HG03460 (cell line): ENCODE data around the gene MACROD2.
"Not testable (repeated sequence)": the region's sequence is repeated elsewhere in the genome, so short reads cannot be mapped to it uniquely, and the experiment has no call there.

Source experiments
- ATAC-seq: cut with Tn5 transposase; IDR thresholded peaks from one replicate; pipeline ENCODE4 v1.9.1; 2021; ENCODE audit not compliant: unreplicated experiment

MACROD2 gene

DNA sequence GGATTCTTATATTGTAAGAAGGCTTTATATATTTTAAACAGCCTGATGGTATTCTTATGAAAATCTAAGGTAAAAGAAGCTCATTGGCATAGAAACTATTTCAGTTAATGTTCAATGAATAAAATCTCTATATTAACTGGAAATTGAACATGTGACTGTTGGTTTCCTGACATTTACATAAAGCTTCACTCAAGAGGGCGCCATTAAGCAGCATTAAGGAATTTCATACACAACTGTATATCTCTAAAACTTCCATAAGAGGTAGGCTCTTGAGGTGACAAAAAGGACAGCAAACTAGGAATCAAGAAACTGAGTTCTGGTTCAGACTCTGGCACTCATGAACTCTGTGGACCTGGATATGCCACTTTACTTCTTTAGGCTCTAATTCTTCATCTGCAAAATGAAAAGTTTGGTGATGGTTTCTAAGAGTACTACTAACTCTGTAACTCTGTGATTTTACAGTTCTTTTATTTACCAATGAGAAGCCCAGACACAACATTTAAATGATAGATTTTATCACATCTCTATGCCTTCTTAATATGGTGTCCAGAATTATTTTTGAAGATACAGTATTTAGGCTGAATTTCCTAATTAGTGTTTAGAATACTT is 194.6 kb downstream of the MACROD2 start:
- no peak for ATAC-seq

GRCh38 chr20:14191559-14191958 is 196.2 kb downstream of the MACROD2 start:
- ATAC-seq: no peak

- ATAC-seq: no peak
Observed at GRCh38 chr20:14193443-14193842, 198.1 kb downstream of the MACROD2 start.

DNA sequence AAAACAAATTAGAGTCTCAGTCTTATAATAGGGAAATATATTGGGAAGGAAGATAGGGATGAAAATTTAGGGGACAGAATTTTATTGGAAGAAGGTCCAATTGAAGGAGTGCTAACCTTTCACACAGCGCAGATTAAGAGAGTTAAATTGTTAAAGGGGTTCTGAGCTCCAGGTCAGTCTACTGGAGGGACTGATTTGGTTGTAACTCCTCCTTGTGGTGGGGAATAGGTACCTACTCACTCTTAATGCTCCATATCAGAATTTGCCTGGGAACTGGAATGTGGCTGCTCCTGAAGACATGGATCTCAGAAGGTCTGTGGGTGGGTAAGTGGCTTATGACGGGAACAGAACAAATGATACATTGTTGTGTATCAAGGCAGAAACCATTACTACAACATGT is 198.6 kb downstream of the MACROD2 start:
- ATAC-seq: no peak

GRCh38 chr20:14197097-14197496 is 201.8 kb downstream of the MACROD2 start:
- ATAC-seq: no peak

DNA sequence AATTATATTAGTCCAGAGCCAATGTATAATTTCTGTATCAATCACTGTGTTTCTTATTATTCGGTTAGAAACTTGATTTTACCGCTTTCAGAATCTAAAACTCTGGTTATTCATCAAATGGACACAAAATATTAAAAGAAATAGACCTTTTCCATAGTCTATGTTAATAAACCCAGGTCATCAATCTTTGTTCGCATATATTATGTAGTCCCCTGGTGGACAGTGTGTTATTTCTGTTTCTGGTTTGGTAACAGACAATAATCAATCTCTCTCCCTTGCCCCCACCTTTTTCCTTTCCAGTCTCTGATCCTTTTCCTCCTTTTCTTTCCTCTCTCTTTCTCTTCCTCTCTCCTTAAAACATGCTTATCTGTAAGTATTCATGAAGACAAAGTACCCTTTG is 203.1 kb downstream of the MACROD2 start:
- no peak for ATAC-seq

GRCh38 chr20:14199111-14199510 is 203.8 kb downstream of the MACROD2 start:
- no peak for ATAC-seq

DNA sequence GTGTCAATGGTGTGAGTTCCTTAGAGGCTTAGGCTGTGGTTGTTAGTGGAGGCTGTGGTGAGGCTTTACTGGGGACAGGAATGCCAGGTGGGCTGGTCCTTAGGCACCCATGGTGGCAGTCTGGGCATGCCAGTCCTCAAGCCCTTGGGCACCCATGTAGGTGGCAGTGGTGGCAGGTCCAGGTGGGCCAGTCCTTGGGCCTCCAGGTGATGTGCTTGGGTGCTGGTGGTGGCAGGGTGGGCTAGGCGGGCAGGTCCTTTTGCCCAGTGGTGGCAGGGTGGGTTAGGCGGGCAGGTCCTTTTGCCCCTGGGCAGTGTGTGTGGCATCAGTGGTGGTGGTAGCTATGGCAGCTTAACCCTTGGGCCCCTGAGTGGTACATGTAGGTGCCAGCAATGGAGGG is 208.3 kb downstream of the MACROD2 start:
- no peak for ATAC-seq

DNA sequence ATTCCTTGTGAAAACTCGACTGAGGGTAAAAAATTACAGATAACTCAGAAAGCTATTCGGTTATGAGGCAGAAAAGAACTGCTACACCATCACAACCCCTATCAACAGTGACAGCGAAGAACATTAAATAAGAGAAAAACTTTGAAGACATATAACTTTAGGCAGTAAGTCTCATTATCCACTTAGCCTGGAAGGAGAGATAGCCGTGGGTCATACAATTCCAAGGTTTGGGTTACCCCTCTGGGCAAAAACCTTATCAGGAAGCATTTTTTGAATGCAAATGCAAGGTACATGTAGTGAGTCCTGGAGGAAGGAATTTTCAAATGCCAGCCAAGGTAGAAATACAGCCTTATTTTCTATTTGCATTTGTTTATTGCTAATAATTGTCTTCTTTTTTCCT is 212.3 kb downstream of the MACROD2 start:
- no peak for ATAC-seq

- ATAC-seq: no peak
Observed at GRCh38 chr20:14208956-14209355, 213.6 kb downstream of the MACROD2 start.

- ATAC-seq: no peak
Observed at GRCh38 chr20:14210146-14210545, 214.8 kb downstream of the MACROD2 start.

- ATAC-seq: no peak
Observed at GRCh38 chr20:14214046-14214445, 218.7 kb downstream of the MACROD2 start.

DNA sequence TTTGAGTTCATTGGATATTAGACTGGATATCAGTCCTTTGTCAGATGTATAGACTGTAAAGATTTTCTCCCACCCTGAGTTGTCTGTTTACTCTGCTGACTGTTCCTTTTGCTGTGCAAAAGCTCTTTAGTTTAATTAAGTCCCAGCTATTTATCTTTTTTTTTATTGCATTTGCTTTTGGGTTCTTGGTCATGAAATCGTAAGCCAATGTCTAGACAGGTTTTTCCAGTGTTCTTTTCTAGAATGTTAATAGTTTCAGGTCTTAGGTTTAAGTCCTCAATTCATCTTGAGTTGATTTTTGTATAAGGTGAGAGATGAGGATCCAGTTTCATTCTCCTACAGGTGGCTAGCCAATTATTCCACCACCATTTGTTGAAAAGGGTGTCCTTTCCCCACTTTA is 220.6 kb downstream of the MACROD2 start:
- ATAC-seq: not testable (repeated sequence)

DNA sequence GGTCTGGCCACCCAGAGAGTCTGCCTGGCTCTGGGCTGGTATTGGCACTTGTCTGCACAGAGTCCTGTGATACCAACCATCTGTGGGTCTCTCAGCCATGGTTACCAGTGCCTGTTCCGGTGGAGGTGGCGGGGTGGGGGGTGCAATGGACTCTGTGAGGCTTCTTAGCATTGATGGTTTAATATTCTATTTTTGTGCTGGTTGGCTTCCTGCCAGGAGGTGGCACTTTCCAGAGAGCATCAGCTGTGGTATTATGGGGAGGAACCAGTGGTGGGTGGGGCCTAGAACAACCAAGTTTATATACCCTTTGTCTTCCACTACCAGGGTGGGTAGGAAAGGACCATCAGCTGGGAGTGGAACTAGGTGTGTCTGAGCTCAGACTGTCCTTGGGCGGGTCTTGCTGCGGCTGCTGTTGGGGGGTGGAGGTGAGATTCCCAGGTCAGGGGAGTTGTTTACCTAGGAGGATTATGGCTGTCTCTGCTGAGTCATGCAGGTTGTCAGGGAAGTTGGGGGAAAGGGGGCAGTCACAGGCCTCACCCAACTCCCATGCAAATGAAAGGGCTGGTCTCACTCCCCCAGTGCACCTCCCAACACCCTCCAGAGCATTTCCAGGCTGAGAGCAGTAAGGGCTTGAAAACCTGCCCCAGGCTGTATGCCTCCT is 224.6 kb downstream of the MACROD2 start:
- ATAC-seq: no peak

DNA sequence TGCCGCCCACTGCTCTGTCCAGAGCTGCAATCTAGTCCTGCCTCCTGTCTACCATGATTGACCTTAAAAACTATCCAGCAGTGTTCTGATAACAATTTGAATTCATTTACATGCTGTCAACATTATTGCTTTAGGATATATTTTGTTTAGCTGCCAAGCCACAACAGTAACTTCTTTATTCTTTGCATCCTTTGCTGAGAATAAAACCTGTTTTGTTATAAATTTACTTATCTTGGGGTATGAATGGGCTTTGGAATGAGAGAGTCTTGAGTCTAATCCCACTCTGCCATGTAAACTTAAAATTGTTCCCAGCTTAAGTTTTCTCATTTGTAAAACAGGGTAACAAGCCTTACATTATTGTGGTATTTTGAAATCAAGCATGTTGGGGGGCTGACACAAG is 225.7 kb downstream of the MACROD2 start:
- no peak for ATAC-seq

DNA sequence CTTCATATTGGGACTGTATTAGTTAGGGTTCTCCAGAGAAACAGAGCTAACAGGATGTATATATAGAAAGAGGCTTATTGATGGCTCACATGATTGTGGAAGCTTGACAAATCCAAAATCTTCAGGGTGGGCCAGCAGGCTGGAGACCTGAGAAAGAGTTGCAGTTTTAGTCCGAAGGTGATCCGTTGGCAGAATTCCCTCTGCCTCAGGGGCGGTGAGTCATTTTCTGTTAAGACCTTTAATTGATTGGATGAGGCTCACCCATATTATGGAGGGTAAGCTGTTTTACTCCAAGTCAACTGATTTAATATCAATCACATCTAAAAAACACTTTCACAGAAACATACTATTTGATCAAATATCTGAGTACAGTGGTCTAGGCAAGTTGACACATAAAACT is 228.5 kb downstream of the MACROD2 start:
- ATAC-seq: no peak

DNA sequence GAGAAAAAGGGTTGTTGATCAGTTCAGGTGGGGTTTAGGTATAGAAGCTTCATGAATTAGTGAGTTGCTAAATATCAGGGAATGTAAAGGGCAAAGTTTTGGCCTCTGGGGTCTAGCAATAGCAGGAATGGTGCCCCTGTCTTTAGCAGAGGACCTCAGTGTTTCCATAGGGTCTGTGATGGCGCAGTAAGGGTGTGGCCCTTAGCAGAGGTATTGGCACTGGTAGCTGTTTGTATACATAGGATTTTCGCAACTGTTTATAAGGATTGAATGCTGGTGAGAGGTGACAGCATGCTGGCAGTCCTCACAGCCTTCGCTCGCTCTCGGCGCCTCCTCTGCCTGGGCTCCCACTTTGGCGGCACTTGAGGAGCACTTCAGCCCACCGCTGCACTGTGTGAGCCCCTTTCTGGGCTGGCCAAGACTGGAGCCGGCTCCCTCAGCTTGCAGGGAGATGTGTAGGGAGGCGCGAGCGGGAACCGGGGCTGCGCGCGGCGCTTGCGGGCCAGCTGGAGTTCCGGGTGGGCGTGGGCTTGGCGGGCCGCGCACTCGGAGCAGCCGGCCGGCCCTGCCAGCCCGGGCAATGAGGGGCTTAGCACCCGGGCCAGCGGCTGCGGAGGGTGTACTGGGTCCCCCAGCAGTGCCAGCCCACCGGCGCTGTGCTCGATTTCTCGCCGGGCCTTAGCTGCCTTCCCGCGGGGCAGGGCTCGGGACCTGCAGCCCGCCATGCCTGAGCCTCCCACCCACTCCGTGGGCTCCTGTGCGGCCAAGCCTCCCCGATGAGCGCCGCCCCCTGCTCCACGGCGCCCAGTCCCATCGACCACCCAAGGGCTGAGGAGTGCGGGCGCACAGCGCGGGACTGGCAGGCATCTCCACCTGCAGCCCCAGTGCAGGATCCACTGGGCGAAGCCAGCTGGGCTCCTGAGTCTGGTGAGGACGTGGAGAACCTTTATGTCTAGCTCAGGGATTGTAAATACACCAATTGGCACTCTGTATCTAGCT is 231.0 kb downstream of the MACROD2 start:
- ATAC-seq: not testable (repeated sequence)

- ATAC-seq: no peak
Observed at GRCh38 chr20:14232650-14233049, 237.3 kb downstream of the MACROD2 start.

- no peak for ATAC-seq
Observed at GRCh38 chr20:14234666-14235295, 239.5 kb downstream of the MACROD2 start.

DNA sequence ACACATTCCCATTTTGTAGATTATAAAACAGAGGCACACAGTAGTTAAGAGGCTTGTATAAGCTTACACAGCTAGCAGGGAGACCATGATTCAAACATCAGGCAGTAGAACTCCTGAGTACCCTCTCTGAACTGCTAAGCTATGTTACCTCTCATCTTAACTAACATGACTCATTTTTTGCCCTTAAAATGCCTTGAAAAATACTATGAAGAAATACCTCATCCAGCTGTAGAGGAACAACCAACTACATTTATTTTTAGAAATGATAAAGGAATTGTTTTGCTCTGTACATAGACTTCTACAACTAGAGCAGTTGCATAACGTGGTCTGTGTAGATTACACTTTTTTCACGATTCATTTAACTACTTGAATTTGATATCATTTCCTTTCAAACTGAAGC is 240.0 kb downstream of the MACROD2 start:
- no peak for ATAC-seq

- ATAC-seq: no peak
Observed at GRCh38 chr20:14245368-14245970, 250.2 kb downstream of the MACROD2 start.
